Measurements from ENCODE around the gene RMC1. TPM values are rescaled to one million over a fixed set of nuclear protein-coding genes. Genes with fewer than 3 reads are reported as not detected.
A peak's percentile ranks its signal among the peaks of the same experiment; 100 is the strongest.

RMC1 gene
- total RNA-seq, 1 experiment from 2014 or later: 38.4 TPM

DNA sequence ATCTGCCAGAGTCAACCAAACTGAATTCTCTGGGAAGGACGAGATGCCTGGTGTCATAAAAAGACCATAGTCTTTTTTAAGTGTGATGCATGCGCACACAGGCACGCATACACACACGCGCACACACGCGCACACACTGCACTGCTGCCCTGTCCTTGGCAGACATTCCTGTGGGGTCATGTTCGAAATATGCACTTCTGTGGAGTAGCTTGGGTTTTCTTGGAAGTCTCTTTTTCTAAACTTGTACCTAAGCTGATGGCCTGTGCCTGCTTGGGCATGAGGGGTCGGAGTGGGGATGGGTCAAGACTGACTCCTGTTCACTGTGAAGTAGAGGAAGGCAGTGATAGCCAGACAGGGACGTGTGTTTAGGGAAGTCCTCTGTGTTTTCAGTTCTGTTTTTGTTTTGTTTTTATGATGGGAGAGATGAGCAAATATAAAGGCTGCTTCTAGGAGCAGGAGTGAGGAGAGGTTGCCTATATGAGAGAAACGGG lies 4.0 kb upstream of the RMC1 start:
- Histone ChIP-seq H2AFZ (ENCODE audit: low read depth, low read length, poor library complexity, severe bottlenecking) (peak overlapping the region; percentile 57), H3K9me3 (ENCODE audit: control insufficient read depth in 1 of 2, insufficient read depth in 1 of 2, low read depth in 1 of 2, low read length in 2 of 2) (no peaks in the 10 kb centered on the region), H4K20me1 (ENCODE audit: insufficient read depth) (no peaks in the 10 kb centered on the region), H3K4me1 (ENCODE audit: control insufficient read depth in 1 of 2, insufficient read depth in 2 of 2, low read length in 2 of 2) (peaks cover 10 to 31% of the 10 kb centered on the region in 2 experiments), H3K4me3 (replicated peaks in 1 of 2; ENCODE audit: low read depth in 1 of 2, low read length in 2 of 2) (no peak overlapping the region), H3K4me2 (ENCODE audit: low read length) (no peak overlapping the region), H3K9me2 (ENCODE audit: insufficient read depth) (no peaks in the 10 kb centered on the region), H3K79me2 (ENCODE audit: insufficient read depth, low read length) (peaks cover 8% of the 10 kb centered on the region; the same call in 1 of the 2 replicates), H3K36me3 (ENCODE audit: control insufficient read depth in 1 of 2, insufficient read depth in 2 of 2, low read length in 2 of 2) (no peaks in the 10 kb centered on the region), H3K9ac (ENCODE audit: low read length) (no peak overlapping the region), H3K27ac (ENCODE audit: low read depth, low read length) (no peak overlapping the region), H3K27me3 (ENCODE audit: insufficient read depth, low read length) (no peaks in the 10 kb centered on the region)
- ChIA-PET POLR2A (interaction anchor here (1.3 kb wide), 1 partner anchor 211 kb away, joined by 3 read pairs; no protein-coding TSS in a partner anchor), RAD21 (ENCODE audit: low non-redundant PET in 1 of 2, low total read pairs in 2 of 2, uncharacterized antibody in 2 of 2, unreplicated experiment in 2 of 2) (interaction anchor here (0.6 to 1.3 kb wide), 3 partner anchors 86 to 204 kb away, joined by 3 to 7 read pairs (median 6); no protein-coding TSS in a partner anchor), CTCF (interaction anchor here (0.6 to 1.3 kb wide), 4 partner anchors 12 to 369 kb away, joined by 3 to 11 read pairs (median 6); no protein-coding TSS in a partner anchor)
- no TSS peak for BruUV-seq (replicated peaks)
- ATAC-seq (no peak), DNase-seq (ENCODE audit: low read depth, low spot score) (no peak)
- intact Hi-C loops (cut with micrococcal nuclease): loop anchor here (1.0 to 10.0 kb wide), 4 partner anchors 88 to 615 kb away; partner anchors contain the start of gene NPC1
- TF ChIP-seq JUND (IDR thresholded peaks at IDR 0.05) (no peak), SIN3A (IDR thresholded peaks at IDR 0.05; ENCODE audit: low read depth) (no peak), ZNF274 (IDR thresholded peaks at IDR 0.05; ENCODE audit: low read depth, low read length) (no peak), EGR1 (IDR thresholded peaks at IDR 0.05; ENCODE audit: low read depth) (no peak), CBX3 (IDR thresholded peaks at IDR 0.05; ENCODE audit: low read depth) (no peak)
- TF ChIP-seq, protein P1, sequence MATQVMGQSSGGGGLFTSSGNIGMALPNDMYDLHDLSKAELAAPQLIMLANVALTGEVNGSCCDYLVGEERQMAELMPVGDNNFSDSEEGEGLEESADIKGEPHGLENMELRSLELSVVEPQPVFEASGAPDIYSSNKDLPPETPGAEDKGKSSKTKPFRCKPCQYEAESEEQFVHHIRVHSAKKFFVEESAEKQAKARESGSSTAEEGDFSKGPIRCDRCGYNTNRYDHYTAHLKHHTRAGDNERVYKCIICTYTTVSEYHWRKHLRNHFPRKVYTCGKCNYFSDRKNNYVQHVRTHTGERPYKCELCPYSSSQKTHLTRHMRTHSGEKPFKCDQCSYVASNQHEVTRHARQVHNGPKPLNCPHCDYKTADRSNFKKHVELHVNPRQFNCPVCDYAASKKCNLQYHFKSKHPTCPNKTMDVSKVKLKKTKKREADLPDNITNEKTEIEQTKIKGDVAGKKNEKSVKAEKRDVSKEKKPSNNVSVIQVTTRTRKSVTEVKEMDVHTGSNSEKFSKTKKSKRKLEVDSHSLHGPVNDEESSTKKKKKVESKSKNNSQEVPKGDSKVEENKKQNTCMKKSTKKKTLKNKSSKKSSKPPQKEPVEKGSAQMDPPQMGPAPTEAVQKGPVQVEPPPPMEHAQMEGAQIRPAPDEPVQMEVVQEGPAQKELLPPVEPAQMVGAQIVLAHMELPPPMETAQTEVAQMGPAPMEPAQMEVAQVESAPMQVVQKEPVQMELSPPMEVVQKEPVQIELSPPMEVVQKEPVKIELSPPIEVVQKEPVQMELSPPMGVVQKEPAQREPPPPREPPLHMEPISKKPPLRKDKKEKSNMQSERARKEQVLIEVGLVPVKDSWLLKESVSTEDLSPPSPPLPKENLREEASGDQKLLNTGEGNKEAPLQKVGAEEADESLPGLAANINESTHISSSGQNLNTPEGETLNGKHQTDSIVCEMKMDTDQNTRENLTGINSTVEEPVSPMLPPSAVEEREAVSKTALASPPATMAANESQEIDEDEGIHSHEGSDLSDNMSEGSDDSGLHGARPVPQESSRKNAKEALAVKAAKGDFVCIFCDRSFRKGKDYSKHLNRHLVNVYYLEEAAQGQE (IDR thresholded peaks at IDR 0.05; ENCODE audit: low read depth): no peak
- TF ChIP-seq, protein P2, sequence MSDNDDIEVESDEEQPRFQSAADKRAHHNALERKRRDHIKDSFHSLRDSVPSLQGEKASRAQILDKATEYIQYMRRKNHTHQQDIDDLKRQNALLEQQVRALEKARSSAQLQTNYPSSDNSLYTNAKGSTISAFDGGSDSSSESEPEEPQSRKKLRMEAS (IDR thresholded peaks at IDR 0.05): no peak

Measured in HCT116 (cell line).